Mesenteric fat pad (tissue), 1 donor: Measurements from ENCODE around the gene PODXL. TPM values are rescaled to one million over a fixed set of nuclear protein-coding genes. Genes with fewer than 3 reads are reported as not detected.

Experiments used
- DNase-seq: peaks from one replicate; pipeline ENCODE4 v3.0.0-alpha.2; 2020; ENCODE audit warnings: low spot score
- total RNA-seq: library from RNA; stranded (reverse); fragmentation: NEBNext Ultra II Directional; extraction: Animal tissue kit (Norgen Biotek cat#: 25700); gene quantifications from one replicate; pipeline ENCODE4 v1.2.1, GENCODE V29; 2021
- donor health status: DM: yes; HTN: yes; CAD: no.

Gene PODXL
- total RNA-seq, 1 donor from 2014 or later: 32.6 TPM

- no peak for DNase-seq
These were observed 12.1 kb upstream of the PODXL start for GRCh38 chr7:131568510-131568909.

DNA sequence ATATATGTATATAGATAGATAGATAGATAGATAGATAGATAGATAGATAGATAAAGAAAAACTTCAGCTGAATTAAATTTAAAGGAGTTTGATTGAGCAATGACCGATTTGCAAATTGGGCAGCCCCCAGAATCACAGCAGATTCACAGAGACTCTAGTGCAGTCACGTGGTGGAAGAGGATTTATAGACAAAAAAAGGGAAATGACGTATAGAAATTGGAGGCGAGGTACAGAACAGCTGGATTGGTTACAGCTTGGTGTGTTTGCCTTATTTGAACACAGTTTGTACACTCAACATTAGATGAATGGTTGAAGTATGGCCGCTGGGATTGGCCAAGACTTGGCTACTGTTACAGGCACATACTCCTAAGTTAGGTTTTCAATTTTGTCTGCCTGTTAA is 8.2 kb upstream of the PODXL start:
- DNase-seq: no peak

GRCh38 chr7:131563918-131564317 is 7.5 kb upstream of the PODXL start:
- DNase-seq: no peak

DNA sequence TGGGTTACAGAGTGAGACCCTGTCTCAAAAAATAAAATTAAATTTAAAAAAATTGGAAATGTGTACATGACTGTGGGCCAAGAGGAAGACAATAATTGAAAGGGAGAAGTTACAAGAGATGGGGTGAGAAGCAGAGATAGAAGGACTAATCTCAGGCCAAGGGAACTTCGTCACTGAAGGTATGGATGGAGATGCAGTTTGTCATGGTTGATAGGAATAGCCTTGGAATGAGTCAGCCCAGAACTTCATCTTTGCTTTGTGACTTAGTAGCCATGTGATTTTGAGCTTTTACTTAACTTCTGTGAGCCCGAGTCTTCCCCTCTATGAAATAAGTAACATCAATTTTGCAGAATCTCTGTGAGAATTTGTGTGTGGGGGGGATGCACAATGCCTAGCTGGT is 6.5 kb upstream of the PODXL start:
- DNase-seq: no peak

DNA sequence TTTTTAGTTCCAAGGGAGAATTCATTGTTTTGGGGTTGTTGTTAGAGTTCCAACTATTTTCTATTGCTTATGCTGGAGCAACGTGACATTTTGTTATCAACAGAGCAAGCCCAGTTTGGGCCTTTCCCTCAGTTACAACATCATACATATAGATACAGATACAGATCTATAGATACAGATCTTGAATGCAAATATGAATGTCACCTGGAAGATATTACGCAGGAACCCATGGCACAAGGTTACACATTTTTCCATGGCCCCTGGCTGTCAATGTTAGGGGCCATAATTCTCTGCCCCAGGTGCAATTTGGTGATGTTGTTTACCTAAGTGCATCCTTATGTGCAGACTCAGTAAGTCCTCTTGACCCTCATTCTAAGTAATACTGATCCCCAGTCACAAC is 3.6 kb upstream of the PODXL start:
- DNase-seq: no peak

DNA sequence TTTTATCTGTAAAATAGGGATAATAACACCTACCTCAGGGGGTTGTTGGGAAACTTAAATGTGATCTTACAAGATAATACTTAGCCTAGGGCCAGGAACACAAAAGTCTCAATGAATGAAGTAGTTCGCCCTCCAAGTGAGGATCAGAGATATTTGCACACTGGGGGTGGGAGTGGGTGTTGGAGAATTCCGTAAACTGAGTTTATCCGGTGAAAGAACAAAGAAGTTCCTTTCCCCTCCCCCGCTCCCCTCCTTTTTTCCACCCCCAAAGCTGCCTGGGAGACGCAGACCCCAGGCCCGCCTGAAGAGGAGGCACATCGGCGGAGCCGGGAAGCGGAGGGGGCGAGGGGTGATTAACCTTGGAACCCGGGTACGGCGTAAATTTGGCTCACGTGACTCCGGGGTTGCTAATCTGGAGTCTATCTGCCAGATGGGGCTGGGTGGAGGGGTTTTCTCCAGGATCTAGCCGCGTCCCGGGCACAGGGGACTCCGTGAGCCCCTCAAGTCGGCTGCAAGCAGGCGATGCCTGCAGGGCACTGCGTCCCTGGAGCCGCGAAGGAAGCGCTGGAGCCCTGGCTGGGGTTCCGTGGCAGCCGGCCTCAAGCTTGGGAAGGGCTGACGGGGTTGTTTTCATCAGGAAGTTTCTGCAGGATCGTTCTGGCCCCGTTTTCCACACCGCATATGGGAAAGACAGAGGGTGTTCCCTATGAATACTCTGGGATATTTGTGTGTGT is 1.4 kb upstream of the PODXL start:
- no peak for DNase-seq

- DNase-seq: no peak
These were observed 652 bp upstream of the PODXL start for GRCh38 chr7:131556909-131557651.

GRCh38 chr7:131555552-131556052 is 826 bp downstream of the PODXL start:
- no peak for DNase-seq

DNA sequence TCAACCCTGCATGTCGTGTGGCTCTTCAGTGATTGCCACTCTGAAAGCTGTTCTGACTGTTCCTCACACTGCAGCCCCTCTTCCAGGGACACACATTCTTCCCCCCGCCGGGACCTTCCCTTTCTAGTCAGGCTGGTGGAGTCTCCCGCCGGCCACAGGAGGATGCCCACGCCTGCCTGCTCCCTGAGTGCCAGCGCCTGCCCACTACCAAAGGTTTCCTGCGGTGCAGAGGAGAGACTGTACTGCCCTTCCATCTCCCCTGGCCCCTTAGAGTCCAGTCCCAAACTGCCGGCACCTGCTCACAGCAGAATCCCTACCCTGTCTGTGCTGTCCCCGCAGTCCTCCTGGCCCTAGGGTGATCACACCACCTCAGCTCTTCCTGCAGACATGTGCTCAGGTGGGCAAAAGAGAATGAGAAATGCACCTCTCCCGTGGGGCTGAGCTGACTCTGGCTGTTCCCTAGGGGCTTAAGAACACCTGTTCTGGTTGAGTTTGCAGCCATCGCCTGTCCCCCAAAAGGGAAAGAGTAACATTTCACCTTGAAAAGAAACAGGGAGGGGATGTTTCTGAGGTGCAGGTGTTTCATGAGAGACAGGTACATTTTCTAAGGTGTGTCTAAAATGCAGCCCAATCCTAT is 1.4 kb downstream of the PODXL start:
- no peak for DNase-seq

- DNase-seq: no peak
These were observed 2.5 kb downstream of the PODXL start for GRCh38 chr7:131553931-131554330.

- no peak for DNase-seq
These were observed 4.4 kb downstream of the PODXL start for GRCh38 chr7:131552053-131552452.

- no peak for DNase-seq
These were observed 5.6 kb downstream of the PODXL start for GRCh38 chr7:131550846-131551245.

DNA sequence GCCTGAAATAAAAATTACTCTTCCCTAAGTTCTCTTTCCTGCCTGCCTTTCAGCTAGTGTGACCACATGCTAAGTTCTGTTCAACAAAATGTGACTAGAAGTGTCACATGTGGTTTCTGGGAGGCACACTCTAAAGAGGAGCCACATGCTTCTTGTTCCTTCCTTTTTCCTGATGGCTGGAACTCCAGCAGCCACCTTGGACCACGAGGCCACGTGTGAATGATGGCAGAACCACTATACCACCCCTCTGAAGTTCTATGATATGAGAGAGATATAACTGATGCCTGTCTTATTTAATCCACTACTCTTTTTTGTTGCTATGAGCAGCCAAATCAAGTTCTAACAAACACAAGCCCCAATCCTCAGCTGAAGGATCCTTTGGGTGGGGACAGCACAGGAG is 8.1 kb downstream of the PODXL start:
- no peak for DNase-seq

DNA sequence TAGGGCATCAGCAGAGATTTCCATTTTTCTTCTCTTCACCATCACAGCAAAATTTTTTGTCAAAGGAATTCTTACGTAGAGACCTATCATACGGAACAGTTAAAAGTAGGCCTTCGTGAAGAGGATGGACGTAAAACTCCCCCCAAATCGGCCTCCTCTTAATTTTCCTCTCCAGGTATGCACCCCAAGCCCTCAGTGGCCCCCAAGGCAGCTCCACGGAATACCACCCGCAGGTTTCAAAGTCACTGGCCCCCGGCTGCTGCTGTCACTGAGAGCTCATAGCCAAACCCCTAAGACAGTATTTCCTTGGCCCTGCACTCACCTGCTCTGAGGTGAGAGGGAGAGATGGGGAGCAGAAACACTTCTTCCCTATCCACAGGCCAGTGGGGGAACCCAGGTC is 8.8 kb downstream of the PODXL start:
- DNase-seq: no peak

DNA sequence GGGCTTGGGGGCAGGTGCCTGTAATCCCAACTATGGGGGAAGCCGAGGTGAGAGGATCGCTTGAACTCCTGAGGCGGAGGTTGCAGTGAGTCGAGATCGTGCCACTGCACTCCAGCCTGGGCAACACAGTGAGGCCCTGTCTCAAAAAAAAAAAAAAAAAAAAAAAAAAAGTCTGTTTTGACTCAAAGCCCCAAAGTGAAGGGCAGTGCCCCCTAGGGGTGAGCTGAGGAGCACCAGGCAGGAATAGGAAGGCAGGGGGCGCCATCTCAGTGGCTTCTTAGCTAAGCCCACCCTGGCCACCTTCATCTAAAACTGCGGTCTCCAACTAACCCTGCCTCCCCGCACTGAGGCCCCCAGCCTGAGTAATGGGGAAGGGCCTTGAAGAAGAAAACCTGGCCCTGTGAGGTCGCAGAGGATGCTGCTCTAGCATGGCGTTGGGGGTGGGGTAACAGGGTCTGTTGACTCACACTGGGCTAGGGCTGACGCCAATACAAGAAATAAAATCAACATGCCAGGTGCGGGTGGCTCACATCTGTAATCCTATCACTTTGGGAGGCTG is 9.8 kb downstream of the PODXL start:
- DNase-seq: no peak

GRCh38 chr7:131546126-131546525 is 10.3 kb downstream of the PODXL start:
- DNase-seq: no peak

- DNase-seq: no peak
These were observed 11.8 kb downstream of the PODXL start for GRCh38 chr7:131544449-131545301.

DNA sequence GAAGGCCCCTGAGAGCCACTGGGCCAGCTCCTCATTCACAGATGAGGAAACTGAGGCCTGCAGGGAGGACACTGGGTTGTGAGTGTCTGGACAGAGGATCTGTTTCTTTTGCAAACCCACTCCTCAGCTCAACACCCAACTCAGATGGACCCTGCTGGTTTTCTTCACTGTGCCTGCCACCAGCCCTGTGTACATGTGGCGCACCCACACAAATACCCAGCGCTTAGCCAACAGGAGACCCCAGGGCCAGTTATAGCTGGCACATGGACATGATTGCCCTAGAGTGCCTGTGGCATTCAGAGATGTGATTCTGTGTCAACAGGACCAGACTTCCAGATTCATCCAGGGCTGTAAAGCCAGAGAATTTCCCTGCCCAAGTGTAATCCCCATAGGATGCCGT is 12.4 kb downstream of the PODXL start:
- no peak for DNase-seq

- no peak for DNase-seq
These were observed 13.1 kb downstream of the PODXL start for GRCh38 chr7:131543298-131543697.

- DNase-seq: no peak
These were observed 15.8 kb downstream of the PODXL start for GRCh38 chr7:131540491-131541162.
